Left lung (tissue), 10 donors: ENCODE data around the gene PHACTR3. TPM values are rescaled to one million over a fixed set of nuclear protein-coding genes. Genes with fewer than 3 reads are reported as not detected.

Experiments
- ATAC-seq: fragments of 200-7000 bp; cut with Tn5 transposase; one replicate; pipeline ENCODE4 v1.9.1; 2020; ENCODE audit warnings: moderate library complexity
- DNase-seq, 4 donors: peaks; one replicate each; pipeline ENCODE4 v3.0.0-alpha.2; 2013 to 2020
- H3K27ac ChIP-seq, 2 donors: fragments of 200-600 bp; sonication (generic) in 1 of 2; one replicate each; pipeline versions ENCODE4 v1.5.0 to v1.8.0; 2020 to 2021
- H3K27me3 ChIP-seq, 2 donors: fragments of 200-600 bp; sonication (generic) in 1 of 2; one replicate each; pipeline versions ENCODE4 v1.5.0 to v1.8.0; 2020 to 2021
- H3K36me3 ChIP-seq, 2 donors: fragments of 200-600 bp; sonication (generic) in 1 of 2; one replicate each; pipeline versions ENCODE4 v1.5.0 to v1.8.0; 2020 to 2021
- H3K4me1 ChIP-seq, 2 donors: fragments of 200-600 bp; one replicate each; pipeline ENCODE4 v1.8.0; 2021
- H3K4me3 ChIP-seq, 2 donors: fragments of 200-600 bp; sonication (generic) in 1 of 2; one replicate each; pipeline versions ENCODE4 v1.5.0 to v1.8.0; 2020 to 2021; ENCODE audit warnings: mild to moderate bottlenecking in 1 of 2
- H3K9me3 ChIP-seq, 2 donors: fragments of 200-600 bp; sonication (generic) in 1 of 2; one replicate each; pipeline versions ENCODE4 v1.5.0 to v1.8.0; 2020 to 2021
- CTCF ChIP-seq, 2 donors: fragments of 200-600 bp; sonication (generic) in 1 of 2; IDR thresholded peaks; one replicate each; pipeline versions ENCODE4 v1.5.0 to v1.8.0; 2021; ENCODE audit warnings: antibody characterized with exemption in 2 of 2
- intact Hi-C, 2 donors: fragments of 100-400 bp; cut with DNase I; formaldehyde crosslinking; loops; one replicate each; pipeline versions ENCODE4 v1.11.2 to v1.14.2; 2022
- polyA plus RNA-seq, 6 donors: library from polyadenylated mRNA; unstranded; fragments of 120-200 nt; gene quantifications; one replicate each; pipeline ENCODE4 v1.2.1, GENCODE V29; 2013; ENCODE audit not compliant: insufficient read length in 6 of 6
- total RNA-seq, 2 donors: library from RNA; stranded (reverse); fragmentation: NEBNext Ultra II Directional; extraction: Animal tissue kit (Norgen Biotek cat#: 25700); gene quantifications; one replicate each; pipeline ENCODE4 v1.2.1, GENCODE V29; 2021
- donor health status: DM: no; HTN: yes; CAD: no.
- donor health status: DM: no; HTN: no; CAD: no.

The PHACTR3 gene
- total and polyA plus RNA-seq, 8 donors, result 3.5 to 14.5 (median 4.4) TPM

- intact Hi-C loops, result no loop called here
- DNase-seq (no peak), ATAC-seq (no peak)
- Histone ChIP-seq H3K4me1 (no peaks in the 10 kb centered on the region), H3K4me3 (no peak overlapping the region), H3K27me3 (peaks cover 0 to 42% of the 10 kb centered on the region in 2 donors), H3K27ac (no peak overlapping the region), H3K9me3 (no peaks in the 10 kb centered on the region), H3K36me3 (no peaks in the 10 kb centered on the region)
- no peak for TF ChIP-seq CTCF (IDR thresholded peaks at IDR 0.05)
These were observed 87.8 kb downstream of the PHACTR3 start for GRCh38 chr20:59692139-59692538.

- Histone ChIP-seq H3K27ac (no peak overlapping the region), H3K4me1 (no peaks in the 10 kb centered on the region), H3K9me3 (no peaks in the 10 kb centered on the region), H3K36me3 (no peaks in the 10 kb centered on the region), H3K27me3 (peaks cover 0 to 47% of the 10 kb centered on the region in 2 donors), H3K4me3 (no peak overlapping the region)
- no peak for TF ChIP-seq CTCF (IDR thresholded peaks at IDR 0.05)
- intact Hi-C loops, result no loop called here
- no peak for ATAC-seq
- DNase-seq, result no peak
These were observed 89.2 kb downstream of the PHACTR3 start for GRCh38 chr20:59693587-59693986.

GRCh38 chr20:59696476-59696875, 92.1 kb downstream of the PHACTR3 start:
- no peaks in the 10 kb centered on the region for H3K36me3 ChIP-seq
- no peak for TF ChIP-seq CTCF (IDR thresholded peaks at IDR 0.05)
- H3K27me3 ChIP-seq, result peaks cover 0 to 48% of the 10 kb centered on the region in 2 donors
- H3K9me3 ChIP-seq, result no peaks in the 10 kb centered on the region
- ATAC-seq (no peak), DNase-seq (no peak)
- no peaks in the 10 kb centered on the region for H3K4me1 ChIP-seq
- no peak overlapping the region for H3K27ac ChIP-seq
- intact Hi-C loops, result no loop called here
- H3K4me3 ChIP-seq, result no peak overlapping the region

- Histone ChIP-seq H3K4me1 (no peaks in the 10 kb centered on the region), H3K9me3 (no peaks in the 10 kb centered on the region)
- no peak for ATAC-seq
These were observed 92.7 kb downstream of the PHACTR3 start for GRCh38 chr20:59697068-59697467.

GRCh38 chr20:59698598-59698997, 94.3 kb downstream of the PHACTR3 start:
- TF ChIP-seq CTCF (IDR thresholded peaks at IDR 0.05), result no peak
- DNase-seq (no peak), ATAC-seq (no peak)
- no peak overlapping the region for H3K4me3 ChIP-seq
- no peaks in the 10 kb centered on the region for H3K4me1 ChIP-seq
- no peaks in the 10 kb centered on the region for H3K9me3 ChIP-seq
- no peak overlapping the region for H3K27ac ChIP-seq
- intact Hi-C loops, result no loop called here
- no peaks in the 10 kb centered on the region for H3K36me3 ChIP-seq
- H3K27me3 ChIP-seq, result peaks cover 0 to 46% of the 10 kb centered on the region in 2 donors

More at GRCh38 chr20:59697068-59697467, 92.7 kb downstream of the PHACTR3 start:
- no peak for DNase-seq
- Histone ChIP-seq H3K36me3 (no peaks in the 10 kb centered on the region), H3K27me3 (peaks cover 0 to 45% of the 10 kb centered on the region in 2 donors), H3K27ac (no peak overlapping the region), H3K4me3 (no peak overlapping the region)
- intact Hi-C loops, result no loop called here
- TF ChIP-seq CTCF (IDR thresholded peaks at IDR 0.05), result no peak
